Peyer's patch (tissue), 4 donors: Measurements from ENCODE around the gene FAM180B.

Experiments
- POLR2A ChIP-seq, 2 donors: fragments of 450-650 bp; IDR thresholded peaks; one replicate each; pipeline ENCODE4 v1.5.1; 2017; ENCODE audit warnings: antibody characterized with exemption in 2 of 2, mild to moderate bottlenecking in 2 of 2, moderate library complexity in 2 of 2
- TF ChIP-seq, protein P1 (sequence below), 6 experiments: fragments of 450-650 bp in 4 of 6; fragments of 200-600 bp in 2 of 6; sonication (generic) in 1 of 6; IDR thresholded peaks; one replicate each; pipeline ENCODE4 v1.5.1; 2017 to 2019; ENCODE audit warnings: antibody characterized with exemption in 6 of 6, mild to moderate bottlenecking in 3 of 6, moderate library complexity in 1 of 6

DNA sequence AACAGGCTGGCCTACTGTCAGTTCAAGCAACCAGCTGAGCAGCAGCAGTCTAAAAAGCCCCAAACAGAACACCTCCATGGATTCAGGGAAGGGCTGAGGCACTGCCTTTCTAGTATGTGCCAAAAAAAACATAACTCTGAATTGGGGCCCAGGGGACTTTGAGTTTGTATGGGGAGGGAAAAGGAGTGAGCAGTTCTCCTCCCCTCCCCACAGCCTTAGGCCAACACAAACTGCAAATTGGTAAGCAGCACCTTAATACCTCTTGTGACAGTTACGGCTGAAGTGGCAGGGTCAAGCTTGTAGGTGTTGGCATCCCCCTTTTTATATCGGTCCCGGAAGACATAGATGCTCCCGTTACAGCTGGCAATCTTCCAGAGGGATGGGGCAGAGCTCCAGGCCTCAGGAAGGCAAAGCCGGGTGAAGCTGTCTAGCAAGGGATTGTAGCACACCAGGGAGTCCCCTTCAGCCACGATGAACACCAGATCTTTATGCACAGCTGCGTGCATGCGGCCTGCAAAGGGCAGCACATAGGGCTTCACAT lies 13.7 kb upstream of the FAM180B start:
- TF ChIP-seq POLR2A (IDR thresholded peaks at IDR 0.05), result no peak
- TF ChIP-seq, protein P1, sequence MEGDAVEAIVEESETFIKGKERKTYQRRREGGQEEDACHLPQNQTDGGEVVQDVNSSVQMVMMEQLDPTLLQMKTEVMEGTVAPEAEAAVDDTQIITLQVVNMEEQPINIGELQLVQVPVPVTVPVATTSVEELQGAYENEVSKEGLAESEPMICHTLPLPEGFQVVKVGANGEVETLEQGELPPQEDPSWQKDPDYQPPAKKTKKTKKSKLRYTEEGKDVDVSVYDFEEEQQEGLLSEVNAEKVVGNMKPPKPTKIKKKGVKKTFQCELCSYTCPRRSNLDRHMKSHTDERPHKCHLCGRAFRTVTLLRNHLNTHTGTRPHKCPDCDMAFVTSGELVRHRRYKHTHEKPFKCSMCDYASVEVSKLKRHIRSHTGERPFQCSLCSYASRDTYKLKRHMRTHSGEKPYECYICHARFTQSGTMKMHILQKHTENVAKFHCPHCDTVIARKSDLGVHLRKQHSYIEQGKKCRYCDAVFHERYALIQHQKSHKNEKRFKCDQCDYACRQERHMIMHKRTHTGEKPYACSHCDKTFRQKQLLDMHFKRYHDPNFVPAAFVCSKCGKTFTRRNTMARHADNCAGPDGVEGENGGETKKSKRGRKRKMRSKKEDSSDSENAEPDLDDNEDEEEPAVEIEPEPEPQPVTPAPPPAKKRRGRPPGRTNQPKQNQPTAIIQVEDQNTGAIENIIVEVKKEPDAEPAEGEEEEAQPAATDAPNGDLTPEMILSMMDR (IDR thresholded peaks at IDR 0.05), result no peak
